NB4 (cell line): Measurements from ENCODE around the gene CALHM4.
"Not testable (repeated sequence)": the region's sequence is repeated elsewhere in the genome, so short reads cannot be mapped to it uniquely, and the experiment has no call there.

Experiments used
- DNase-seq: peaks from one replicate; pipeline ENCODE4 v3.0.0; 2010; ENCODE audit warnings: low read depth
- H3K4me3 ChIP-seq: one replicate; pipeline ENCODE4 v1.5.1; 2011; ENCODE audit warnings: mild to moderate bottlenecking, low read depth, low read length, moderate library complexity
- CTCF ChIP-seq: IDR thresholded peaks from one replicate; pipeline ENCODE4 v1.5.1; 2012; ENCODE audit warnings: low read depth, low read length
- MAX ChIP-seq: IDR thresholded peaks from 2 replicates; pipeline ENCODE4 v1.6.1; 2011; ENCODE audit warnings: low read depth, low read length
- MYC ChIP-seq: IDR thresholded peaks from 2 replicates; pipeline ENCODE4 v1.6.1; 2011; ENCODE audit warnings: low read depth, low read length
- POLR2A ChIP-seq: IDR thresholded peaks from 2 replicates; pipeline ENCODE4 v1.6.1; 2011; ENCODE audit warnings: mild to moderate bottlenecking; ENCODE audit not compliant: insufficient read length; ENCODE audit errors: extremely low read depth

Gene CALHM4

GRCh38 chr6:116586276-116586675, 32.7 kb downstream of the CALHM4 start:
- DNase-seq, result no peak
- no peak overlapping the region for H3K4me3 ChIP-seq
- TF ChIP-seq CTCF, result no peak
- no peak for TF ChIP-seq MAX
- no peak for TF ChIP-seq POLR2A
- no peak for TF ChIP-seq MYC

DNA sequence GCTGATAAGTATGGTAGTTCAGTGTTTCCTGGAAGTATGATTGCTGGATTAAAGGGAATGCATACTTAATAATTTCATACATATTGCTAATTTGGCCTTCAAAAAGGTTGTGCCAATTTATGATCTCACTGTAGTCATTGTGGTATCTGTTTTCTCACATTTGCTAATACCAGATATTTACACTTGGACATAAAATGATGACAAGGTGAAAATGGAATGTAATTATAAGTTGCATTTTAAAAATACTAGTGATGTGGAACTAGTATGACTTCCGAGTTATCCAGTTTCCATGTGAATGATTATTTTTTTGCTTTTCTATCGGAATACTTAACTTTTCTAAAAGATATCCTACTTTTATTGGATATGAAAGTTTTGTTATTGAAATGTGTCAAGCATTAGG, 33.2 kb downstream of the CALHM4 start:
- TF ChIP-seq CTCF (no peak), POLR2A (no peak), MYC (no peak), MAX (no peak)
- H3K4me3 ChIP-seq, result no peak overlapping the region

DNA sequence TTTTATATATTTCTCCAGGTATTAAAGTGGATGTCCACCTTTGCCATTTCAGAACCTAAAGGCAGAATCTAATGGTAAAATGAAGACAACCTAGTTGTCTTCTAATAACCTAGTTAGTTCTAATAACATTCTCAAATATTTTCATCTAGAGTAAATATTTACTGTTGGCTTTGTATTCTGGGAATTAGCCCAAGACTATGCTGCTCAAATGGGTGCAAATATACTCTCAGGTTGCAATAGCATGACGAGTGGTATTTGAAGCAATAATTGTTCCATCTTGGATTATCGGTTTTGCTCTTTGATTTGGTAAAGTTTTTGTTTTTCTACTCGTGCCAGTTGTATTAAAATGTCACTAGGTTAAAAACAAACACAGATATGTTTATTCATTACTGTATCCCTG, 41.7 kb downstream of the CALHM4 start:
- no peak overlapping the region for H3K4me3 ChIP-seq
- TF ChIP-seq MAX (no peak), CTCF (no peak), POLR2A (no peak), MYC (no peak)
- DNase-seq, result no peak

More for the DNA sequence above, 33.2 kb downstream of the CALHM4 start:
- no peak for DNase-seq

- no peak overlapping the region for H3K4me3 ChIP-seq
- peak; percentile 30 for DNase-seq
- TF ChIP-seq MAX (no peak), CTCF (no peak), POLR2A (no peak), MYC (no peak)
Observed at GRCh38 chr6:116596815-116597214, 43.3 kb downstream of the CALHM4 start.

- H3K4me3 ChIP-seq, DNase-seq: not testable (repeated sequence)
Observed at GRCh38 chr6:116603916-116604315, 50.4 kb downstream of the CALHM4 start.

- not testable (repeated sequence) for DNase-seq, H3K4me3 ChIP-seq
Observed at GRCh38 chr6:116604868-116605267, 51.3 kb downstream of the CALHM4 start.

- TF ChIP-seq CTCF (no peak), MYC (no peak), MAX (no peak), POLR2A (no peak)
- no peak overlapping the region for H3K4me3 ChIP-seq
- no peak for DNase-seq
Observed at GRCh38 chr6:116605935-116606334, 52.4 kb downstream of the CALHM4 start.
